HG02852 (cell line): ENCODE results near the gene PSTK.

ENCODE experiments used
- ATAC-seq: cut with Tn5 transposase; IDR thresholded peaks from one replicate; pipeline ENCODE4 v1.9.1; 2021; ENCODE audit warnings: mild to moderate bottlenecking, moderate library complexity; ENCODE audit not compliant: unreplicated experiment

PSTK gene, protein sequence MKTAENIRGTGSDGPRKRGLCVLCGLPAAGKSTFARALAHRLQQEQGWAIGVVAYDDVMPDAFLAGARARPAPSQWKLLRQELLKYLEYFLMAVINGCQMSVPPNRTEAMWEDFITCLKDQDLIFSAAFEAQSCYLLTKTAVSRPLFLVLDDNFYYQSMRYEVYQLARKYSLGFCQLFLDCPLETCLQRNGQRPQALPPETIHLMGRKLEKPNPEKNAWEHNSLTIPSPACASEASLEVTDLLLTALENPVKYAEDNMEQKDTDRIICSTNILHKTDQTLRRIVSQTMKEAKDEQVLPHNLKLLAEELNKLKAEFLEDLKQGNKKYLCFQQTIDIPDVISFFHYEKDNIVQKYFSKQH

DNA sequence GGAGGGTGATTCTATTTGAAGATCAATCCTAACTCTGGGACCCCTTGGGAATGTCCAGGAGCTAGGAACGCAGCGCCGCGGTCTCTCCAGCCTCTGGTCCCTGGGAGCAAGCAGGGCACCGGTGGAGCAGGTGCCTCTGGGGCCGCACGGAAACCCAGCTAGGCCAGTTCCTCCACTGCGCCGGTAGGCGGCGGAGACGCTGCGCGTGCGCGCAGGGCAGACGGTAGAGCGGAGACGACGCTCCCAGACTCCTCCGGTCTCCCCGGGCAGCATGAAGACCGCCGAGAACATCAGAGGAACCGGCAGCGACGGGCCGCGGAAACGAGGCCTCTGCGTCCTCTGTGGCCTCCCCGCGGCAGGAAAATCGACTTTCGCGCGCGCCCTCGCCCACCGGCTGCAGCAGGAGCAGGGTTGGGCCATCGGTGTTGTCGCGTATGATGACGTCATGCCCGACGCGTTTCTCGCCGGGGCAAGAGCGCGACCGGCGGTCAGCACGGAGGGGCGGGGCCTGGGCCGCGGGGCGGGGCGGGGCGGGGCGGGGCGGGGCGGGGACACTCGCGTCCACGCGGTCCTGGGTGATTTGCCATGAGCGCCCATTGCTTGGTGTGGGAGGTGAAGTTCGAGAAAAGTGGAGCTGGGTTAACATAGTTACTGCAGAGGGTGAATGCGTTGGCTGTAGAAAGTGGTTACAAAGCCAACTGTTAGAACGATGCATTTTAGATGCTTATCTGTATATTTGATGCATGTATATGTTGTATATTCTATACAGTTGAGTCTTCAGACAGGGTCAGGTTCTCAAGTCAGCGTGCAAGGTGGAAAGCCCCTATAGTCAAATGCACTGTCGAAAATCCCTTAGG, at the start of gene PSTK:
TSS of gene PSTK (plus strand) at position 193 of the 857 bp plus-strand sequence. CDS start at position 272, 79 bp downstream.
- ATAC-seq, result peak; percentile 94

DNA sequence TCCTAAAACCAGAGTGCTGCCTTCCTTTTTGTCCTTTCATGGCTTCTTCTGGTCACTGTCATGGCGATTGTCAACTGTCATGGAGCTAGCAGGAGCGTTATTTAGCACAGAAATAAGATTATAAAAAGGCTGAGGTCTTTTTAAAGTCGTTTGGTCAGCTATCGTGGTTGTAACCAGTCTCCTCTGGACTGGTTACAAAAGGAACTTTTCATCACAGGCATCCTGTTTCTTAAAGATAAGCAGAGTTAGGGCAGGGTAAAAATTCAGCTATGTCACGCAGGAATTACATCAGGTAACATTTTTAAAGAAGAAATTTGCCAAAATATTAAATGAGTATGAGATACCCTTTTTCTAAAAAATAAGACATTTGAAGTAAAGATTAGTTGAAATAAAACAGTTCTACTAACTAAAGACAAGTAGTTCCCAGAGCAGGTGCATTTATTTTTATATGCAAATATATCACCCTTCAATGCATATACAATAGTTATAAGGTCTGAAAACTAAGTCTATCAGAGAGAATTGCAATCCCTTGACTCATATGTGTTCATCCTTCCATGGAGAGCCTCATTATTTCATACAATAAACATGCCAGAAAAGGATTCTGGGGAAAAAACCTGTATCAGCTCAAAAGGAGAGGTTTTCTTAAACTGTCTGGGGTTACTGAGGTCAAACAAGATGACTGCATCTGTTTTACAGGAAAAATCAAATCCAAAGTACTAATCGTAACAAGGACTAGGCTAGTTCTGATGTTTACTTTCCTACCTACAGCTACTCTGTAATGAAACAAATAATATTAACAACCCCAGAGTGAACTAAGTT, 48.9 kb upstream of the PSTK start:
- ATAC-seq, result no peak

DNA sequence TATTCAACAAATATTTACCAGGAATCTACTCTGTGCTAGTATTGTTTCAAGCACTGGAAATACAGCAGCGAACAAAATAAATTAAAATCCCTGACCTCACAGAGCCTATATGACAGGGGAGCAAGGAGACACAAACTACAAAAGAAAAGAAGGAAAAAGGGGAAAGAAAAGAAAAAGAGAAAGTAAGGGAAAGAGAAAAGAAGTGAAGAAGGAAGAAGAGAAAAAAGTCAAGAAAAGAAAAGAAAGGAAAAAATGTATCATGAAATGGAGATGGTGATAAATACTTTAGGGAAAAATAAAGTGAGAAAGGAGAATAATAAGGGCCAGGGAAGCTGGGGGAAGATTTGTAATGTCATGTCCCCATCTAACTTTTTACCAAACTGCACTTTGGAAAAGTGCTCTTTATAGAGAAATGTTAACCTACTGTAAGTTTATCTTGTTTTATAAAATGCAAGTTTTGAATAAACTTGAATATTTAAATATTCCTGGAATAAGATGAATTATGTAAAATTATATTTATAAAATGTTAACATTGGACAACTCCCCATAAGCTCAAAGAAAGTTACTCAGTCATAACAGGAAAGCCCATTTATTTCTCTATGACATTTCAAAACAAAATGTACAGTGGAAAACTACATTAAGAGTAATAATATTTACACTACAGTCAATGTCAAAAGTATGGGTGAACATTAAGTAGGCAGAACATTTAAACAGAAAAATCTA, 40.9 kb upstream of the PSTK start:
- no peak for ATAC-seq

DNA sequence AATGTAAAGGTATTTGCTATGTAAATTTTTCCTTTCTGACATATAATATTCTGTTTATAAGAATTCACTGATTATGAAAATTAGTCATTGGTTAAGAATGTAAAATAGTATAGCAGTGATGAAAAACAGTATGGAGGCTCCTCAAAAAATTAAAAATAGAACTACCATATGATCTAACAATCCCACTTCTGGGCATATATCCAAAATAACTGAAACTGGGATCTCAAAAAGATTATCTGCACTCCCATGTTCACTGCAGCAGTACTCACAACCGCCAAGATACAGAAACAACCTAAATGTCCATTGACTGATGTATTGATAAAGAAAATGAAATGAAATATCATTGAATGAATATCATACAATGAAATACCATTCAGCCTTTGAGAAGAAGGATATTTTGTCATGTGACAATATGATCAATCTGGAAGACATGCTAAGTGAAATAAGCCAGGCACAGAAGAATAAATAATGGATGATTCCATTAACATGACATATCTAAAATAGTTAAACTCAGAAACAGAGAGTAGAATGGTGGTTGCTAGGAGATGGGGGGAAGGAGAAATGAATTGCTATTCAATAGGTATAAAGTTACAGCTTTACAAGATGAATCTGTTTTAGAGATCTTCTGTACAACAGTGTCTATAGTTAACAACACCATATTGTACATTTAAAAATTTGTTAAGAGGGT, 40.2 kb upstream of the PSTK start:
- ATAC-seq, result no peak

DNA sequence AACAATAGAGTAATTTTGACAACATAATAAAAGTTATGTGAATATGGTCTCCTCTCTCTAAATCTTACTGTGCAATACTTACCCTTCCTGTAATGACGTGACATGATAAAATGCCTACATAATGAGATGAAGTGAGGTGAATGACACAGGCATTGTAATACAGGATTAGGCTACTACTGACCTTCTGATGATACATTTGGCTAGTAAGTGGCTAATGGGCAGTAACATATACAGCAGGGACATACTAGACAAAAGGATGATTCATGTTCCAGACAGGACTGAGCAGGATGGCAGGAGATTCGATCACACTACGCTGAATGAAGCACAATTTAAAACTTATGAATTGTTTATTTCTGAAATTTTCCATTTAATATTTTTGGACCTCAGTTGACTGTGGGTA, 30.9 kb upstream of the PSTK start:
- no peak for ATAC-seq

DNA sequence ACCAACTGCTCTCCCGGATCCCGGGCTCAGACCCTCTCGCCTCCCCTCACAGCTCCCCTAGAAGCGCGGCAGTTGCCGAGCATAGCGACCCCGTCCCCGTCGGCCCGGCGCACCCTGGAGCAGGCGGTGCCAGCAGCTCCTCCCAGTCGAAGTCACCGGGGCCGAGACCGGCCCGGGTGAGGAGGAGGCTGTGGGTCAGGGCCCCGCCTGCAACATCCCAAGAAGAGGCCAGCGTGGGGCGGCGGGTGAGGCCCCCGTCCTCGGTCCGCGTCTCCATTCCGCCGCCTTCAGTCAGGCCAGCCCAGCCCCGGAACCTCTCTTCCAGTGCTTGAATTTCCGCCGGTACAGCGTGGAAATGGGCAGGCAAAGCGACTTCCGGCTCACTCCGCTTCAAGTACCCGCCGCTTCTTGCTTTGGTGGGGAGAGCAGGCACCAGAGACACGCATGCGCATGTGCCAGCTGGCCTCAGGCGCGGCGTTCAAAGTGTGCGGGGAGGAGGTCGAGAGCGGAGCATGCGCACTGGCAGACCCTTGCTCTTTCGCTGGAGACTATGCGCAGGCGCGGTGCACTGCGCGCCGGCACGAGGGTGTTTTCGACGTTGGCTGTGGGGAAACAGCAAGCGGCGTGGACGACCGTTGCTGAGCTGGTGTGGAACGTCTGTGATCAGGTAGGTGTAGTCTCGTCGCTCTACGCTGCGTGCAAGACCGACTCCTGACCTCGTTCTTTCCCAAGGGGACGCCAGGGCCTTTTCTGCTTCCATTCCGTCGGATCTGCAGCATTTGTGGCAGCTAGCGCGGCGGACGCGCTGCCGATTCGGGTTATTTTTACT, 26.1 kb upstream of the PSTK start, which contains the start of gene C10orf88:
TSS of gene C10orf88 (minus strand) at position 326 of the 829 bp plus-strand sequence. CDS start at position 277, 49 bp downstream.
- ATAC-seq, result peak; percentile 99

DNA sequence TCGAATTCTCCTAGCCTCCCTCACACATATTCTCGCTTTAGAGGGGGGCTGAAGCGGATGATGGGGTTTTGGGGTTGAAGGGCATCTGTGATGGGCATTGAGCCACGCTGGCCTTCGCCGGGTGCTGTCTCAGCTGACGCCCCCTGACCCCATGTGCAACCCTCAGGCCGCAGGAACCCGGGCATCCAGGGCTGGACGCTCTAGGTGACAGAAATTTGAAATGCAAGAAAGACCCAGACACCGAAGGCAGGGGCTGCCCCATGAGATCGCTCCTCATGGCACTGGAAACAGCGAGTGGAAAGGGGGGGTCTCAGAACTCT, 25.5 kb upstream of the PSTK start:
- ATAC-seq, result no peak

DNA sequence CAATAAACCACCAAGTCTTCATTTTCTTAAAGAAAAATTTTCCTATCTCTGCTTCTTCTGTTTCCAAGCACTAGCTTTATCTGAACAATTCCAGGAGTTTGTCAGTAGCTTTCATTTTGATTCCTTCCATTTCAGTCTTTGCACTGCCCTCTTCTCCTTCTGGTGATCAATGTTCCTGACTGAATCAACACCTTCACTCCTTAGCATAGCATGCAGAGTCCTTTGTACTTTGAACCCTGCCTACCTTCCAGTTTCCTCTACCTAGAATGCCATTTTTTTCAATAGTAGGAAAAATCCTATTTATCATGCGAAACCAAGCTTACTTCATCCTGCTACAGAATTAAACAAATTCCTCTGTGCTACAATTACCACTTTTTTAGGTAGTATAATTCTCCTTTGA, 24.3 kb upstream of the PSTK start:
- ATAC-seq, result no peak

DNA sequence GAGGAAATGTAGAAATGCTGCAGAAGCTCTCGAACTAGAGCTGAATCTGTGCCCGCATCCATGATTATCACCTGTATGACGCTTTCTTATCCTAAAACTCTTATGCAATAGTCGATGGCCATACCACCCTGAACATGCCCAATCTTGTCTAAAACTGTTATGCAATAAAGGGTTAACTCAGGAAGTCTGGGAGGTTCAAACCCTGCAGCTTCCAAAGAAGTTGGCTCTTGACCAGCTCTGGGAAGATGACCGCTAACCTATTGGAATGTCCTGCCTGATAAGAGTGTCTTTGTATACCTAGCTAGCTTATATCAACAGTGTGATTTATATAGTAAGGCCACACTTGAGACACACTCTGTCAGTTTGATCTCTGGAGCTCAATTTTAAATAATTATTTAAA, 22.7 kb upstream of the PSTK start:
- ATAC-seq, result no peak

DNA sequence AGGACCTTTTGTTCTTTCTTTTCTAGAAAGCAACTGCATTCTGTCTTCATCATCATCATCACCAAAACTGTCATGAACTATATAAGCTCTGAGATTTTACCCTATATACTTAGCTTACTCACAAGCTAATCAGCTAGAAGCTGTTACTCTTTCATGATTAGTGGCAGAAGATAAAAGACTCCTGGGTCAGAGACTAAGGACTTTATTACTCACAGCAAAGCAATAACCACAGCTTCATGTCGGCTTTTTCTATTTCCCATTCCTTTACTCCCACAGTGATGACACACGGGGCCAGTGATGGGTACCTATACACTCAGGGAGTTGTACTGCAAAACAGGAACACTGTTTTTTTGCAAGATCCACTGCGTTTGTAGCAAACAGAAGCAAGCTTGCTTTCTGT, 17.8 kb upstream of the PSTK start:
- ATAC-seq, result no peak

DNA sequence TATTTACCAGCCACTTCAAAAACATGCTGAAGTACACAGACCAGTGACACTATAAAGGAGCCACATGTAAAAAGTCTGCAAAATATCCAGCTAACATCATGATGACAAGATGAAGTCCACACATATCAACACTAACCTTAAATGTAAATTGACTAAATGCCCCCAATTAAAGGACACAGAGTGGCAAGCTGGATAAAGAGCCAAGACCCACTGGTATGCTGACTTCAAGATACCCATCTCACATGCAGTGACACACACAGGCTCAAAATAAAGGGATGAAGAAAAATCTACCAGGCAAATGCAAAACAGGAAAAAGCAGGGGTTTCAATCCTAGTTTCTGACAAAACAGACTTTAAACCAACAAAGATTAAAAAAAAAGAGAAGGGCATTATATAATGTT, 13.3 kb upstream of the PSTK start:
- no peak for ATAC-seq

DNA sequence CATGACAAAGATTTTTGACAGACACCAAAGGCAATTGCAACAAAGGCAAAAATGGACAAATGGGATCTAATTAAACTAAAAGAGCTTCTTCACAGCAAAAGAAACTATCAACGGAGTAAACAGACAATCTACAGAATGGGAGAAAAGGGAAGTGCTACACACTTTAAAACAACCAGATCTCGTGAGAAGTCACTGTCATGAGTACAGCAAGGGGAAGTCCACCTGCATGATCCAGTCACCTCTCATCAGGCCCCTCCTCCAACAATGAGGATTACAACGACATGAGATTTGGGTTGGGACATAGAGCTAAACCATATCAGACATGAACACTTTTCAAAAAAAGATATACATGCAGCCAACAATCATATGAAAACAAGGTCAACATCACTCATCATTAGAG, 11.5 kb upstream of the PSTK start:
- ATAC-seq, result no peak

DNA sequence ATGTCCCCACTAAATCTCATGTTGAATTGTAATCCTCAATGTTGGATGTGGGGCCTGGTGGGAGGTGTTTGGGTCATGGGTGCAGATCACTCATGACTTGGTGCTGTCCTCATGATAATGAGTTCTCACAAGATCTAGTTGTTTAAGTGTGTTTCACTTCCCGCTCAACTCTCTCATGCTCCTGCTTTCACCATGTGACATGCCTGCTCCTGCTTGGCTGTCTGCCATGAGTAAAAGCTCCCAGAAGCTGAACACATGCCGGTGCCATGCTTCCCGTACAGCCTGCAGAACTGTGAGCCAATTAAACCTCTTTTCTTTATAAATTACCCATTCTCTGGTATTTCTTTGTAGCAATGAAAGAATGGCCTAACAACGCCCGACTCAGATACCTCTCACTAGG, 6.2 kb upstream of the PSTK start:
- ATAC-seq, result no peak

DNA sequence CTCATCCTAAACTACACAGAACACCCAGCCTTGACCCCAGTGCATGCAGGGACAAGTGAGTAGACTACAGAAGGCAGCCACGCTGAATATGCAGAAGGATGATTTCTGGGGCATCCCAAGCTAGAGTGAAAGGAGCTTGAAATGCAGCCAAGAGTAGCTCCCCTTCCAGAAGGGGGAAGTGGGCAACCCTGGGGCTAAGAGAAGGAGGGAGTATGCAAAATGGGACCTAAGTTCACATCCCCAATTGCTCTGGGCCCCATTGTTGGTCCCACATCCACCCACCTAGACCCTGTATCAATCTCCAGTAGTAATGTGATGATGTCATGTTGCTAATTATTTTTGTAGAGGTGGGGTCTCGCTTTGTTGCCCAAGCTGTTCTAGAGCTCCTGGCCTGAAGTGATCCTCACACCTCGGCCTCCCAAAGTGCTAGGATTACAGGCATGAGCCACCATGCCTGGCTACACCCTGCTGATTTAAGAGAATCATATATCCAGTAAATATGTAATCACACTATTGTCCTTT, 5.6 kb upstream of the PSTK start:
- ATAC-seq, result no peak

DNA sequence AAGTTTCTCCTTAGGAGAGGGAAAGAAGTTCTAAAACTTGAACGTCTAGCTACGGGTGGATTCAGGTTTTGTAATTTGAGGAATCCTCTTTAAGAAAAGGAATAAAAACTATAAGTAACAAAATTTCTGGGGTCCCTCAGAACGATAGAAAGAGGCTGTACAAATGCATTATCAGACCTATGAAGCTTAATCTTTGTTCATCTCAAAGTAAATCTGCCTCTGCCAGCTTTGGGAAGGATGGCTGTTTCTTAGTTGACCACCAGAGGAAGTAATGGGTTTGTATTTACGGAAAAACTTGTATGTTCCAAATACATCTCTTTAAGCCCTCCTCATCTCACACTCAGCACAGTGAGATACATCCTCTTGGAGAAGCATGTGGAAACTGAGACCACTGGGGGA, 864 bp downstream of the PSTK start:
- no peak for ATAC-seq

DNA sequence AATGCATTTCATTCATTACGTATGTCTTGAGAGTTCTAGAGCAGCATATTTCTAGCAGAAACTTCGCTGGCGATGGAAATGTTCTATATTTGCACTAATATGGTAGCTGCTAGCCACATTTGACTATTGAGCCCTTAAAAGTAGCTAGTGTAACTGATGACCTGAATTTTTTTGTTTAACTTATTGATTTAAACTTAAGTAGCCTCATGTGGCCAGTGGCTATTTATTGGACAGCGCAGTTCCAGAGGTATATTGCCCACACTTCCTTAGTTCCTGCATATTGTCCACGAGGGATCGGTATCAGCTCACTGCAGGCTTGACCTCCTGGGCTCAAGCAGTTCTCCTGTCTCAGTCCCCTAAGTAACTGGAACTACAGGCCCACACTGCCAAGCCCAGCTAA, 3.7 kb downstream of the PSTK start:
- ATAC-seq, result no peak

DNA sequence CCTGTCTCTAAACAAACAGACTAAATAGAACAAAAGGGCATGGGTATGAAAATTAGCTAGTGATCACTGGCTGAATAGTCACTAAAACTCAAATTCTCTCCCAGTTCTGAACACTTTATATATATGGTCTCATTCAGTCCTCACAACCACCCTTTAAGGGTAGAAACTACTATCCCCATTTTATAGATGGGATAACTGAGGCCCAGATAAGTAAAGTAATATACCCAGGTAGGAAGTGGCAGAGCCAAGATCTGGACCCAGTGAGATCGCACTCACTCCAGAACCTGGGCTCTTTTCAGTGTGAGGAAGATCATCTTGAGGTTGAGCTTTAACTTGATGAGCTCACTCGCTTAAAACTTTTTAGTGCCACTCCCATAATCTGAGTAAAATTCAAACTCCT, 4.5 kb downstream of the PSTK start:
- no peak for ATAC-seq

DNA sequence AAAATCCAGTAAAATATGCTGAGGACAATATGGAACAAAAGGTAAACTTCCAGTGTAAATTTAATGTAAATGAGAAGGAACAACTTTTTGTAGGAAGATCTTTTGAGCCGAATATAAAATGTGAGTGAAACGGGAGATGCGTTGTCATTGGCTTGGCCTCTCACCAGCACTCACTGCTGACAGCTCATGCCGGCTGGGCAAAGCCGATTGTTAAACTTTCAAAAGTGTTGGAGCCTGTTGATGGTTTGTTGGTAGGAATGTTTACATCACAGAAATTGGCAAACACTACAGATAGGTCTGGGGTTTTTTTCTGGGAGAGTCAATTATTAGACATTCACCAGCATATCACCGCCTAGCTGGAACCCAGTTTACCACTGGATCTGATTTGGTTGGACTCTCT, 6.1 kb downstream of the PSTK start:
- no peak for ATAC-seq

DNA sequence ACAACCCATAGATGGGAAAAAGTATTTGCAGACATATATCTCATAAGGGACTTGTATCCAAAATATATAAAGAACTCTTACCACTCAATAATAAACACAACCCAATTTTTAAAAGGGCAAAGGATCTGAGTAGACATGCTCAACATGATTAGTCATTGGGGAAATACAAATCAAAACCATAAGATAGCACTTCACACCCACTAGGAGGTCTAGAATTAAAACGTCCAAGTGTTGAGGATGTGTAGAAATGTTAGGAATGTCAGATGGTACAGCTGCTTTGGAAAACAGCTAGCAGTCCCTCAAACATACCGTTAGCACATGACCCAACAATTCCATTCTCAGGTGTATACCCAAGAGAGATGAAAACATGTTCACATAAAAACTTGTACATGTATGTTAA, 8.3 kb downstream of the PSTK start:
- no peak for ATAC-seq
